Smooth muscle cell (in vitro differentiated cells): ENCODE measurements around the gene ALOX12. TPM values are rescaled to one million over a fixed set of nuclear protein-coding genes. Genes with fewer than 3 reads are reported as not detected.

Source experiments
- DNase-seq: peaks from one replicate; lab custom pipeline; 2025; ENCODE audit not compliant: unreplicated experiment; lab: John Stamatoyannopoulos, UW
- H2AFZ ChIP-seq: fragments of 200-600 bp; sonication (generic); 2 replicates; pipeline ENCODE4 v1.6.0; 2016; ENCODE audit warnings: antibody characterized with exemption, low read depth, mild to moderate bottlenecking
- H3F3A ChIP-seq: fragments of 200-600 bp; sonication (generic); 2 replicates; pipeline ENCODE4 v1.6.0; 2017; ENCODE audit warnings: antibody characterized with exemption, low read depth
- H3K27ac ChIP-seq: fragments of 200-600 bp; sonication (generic); 2 replicates; pipeline ENCODE4 v1.5.1; 2016; ENCODE audit warnings: low read depth, mild to moderate bottlenecking
- H3K27me3 ChIP-seq: fragments of 200-600 bp; sonication (generic); 2 replicates; pipeline ENCODE4 v1.6.1; 2016; ENCODE audit warnings: low read depth, mild to moderate bottlenecking
- H3K36me3 ChIP-seq: fragments of 200-600 bp; sonication (generic); 2 replicates; pipeline ENCODE4 v1.5.1; 2016; ENCODE audit warnings: low read depth
- H3K4me1 ChIP-seq: fragments of 200-600 bp; sonication (generic); 2 replicates; pipeline ENCODE4 v1.5.1; 2016; ENCODE audit warnings: low read depth
- H3K4me2 ChIP-seq: fragments of 200-600 bp; sonication (generic); 2 replicates; pipeline ENCODE4 v1.6.0; 2016; ENCODE audit warnings: mild to moderate bottlenecking
- H3K4me3 ChIP-seq: fragments of 200-600 bp; sonication (generic); 2 replicates; pipeline ENCODE4 v1.5.1; 2016; ENCODE audit warnings: mild to moderate bottlenecking
- H3K79me2 ChIP-seq: fragments of 200-600 bp; sonication (generic); 2 replicates; pipeline ENCODE4 v1.6.0; 2016; ENCODE audit warnings: low read depth, mild to moderate bottlenecking
- H3K9ac ChIP-seq: fragments of 200-600 bp; sonication (generic); 2 replicates; pipeline ENCODE4 v1.6.0; 2016; ENCODE audit warnings: low read depth
- H3K9me3 ChIP-seq: fragments of 200-600 bp; sonication (generic); replicated peaks from 2 replicates; pipeline ENCODE4 v1.5.1; 2016; ENCODE audit warnings: low read depth
- H4K20me1 ChIP-seq: fragments of 200-600 bp; sonication (generic); 2 replicates; pipeline ENCODE4 v1.6.0; 2016; ENCODE audit warnings: low read depth
- WGBS: methylation state at CpG from one replicate; pipeline ENCODE4 v1.1.7; 2016; ENCODE audit warnings: low lambda C conversion rate; 5-methylcytosine and 5-hydroxymethylcytosine counted together
- polyA plus RNA-seq: library from polyadenylated mRNA; unstranded; fragments of >200 nt; fragmentation: Nextera tagmentation; extraction: Ambion mirVana; gene quantifications from 2 replicates; pipeline ENCODE4 v1.2.1, GENCODE V29; 2016
- total RNA-seq: library from RNA; depleted of rRNA; stranded (reverse); fragments of >200 nt; gene quantifications from 2 replicates; pipeline ENCODE4 v1.2.3, GENCODE V29; 2014
- TF ChIP-seq, protein P1 (sequence below): fragments of 200-600 bp; sonication (generic); IDR thresholded peaks from 2 replicates; pipeline ENCODE4 v1.5.1; 2017; ENCODE audit warnings: borderline replicate concordance, mild to moderate bottlenecking, antibody characterized with exemption; ENCODE audit not compliant: insufficient read depth, poor library complexity, severe bottlenecking

The ALOX12 gene
- total and polyA plus RNA-seq, 2 experiments from 2014 or later = 0.35 TPM; not detected in 1

- H3K79me2 ChIP-seq = no peaks in the 10 kb centered on the region
- H3K4me3 ChIP-seq = peak overlapping the region; percentile 30
- H3K4me2 ChIP-seq = peak overlapping the region; percentile 86
- H3K9ac ChIP-seq = peak overlapping the region; percentile 8
- H4K20me1 ChIP-seq = no peaks in the 10 kb centered on the region
- H3K36me3 ChIP-seq = no peaks in the 10 kb centered on the region
- TF ChIP-seq, protein P1, sequence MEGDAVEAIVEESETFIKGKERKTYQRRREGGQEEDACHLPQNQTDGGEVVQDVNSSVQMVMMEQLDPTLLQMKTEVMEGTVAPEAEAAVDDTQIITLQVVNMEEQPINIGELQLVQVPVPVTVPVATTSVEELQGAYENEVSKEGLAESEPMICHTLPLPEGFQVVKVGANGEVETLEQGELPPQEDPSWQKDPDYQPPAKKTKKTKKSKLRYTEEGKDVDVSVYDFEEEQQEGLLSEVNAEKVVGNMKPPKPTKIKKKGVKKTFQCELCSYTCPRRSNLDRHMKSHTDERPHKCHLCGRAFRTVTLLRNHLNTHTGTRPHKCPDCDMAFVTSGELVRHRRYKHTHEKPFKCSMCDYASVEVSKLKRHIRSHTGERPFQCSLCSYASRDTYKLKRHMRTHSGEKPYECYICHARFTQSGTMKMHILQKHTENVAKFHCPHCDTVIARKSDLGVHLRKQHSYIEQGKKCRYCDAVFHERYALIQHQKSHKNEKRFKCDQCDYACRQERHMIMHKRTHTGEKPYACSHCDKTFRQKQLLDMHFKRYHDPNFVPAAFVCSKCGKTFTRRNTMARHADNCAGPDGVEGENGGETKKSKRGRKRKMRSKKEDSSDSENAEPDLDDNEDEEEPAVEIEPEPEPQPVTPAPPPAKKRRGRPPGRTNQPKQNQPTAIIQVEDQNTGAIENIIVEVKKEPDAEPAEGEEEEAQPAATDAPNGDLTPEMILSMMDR = peak; percentile 90
- peaks cover 7% of the 10 kb centered on the region for H3K4me1 ChIP-seq
- peaks cover 15% of the 10 kb centered on the region for H3K27me3 ChIP-seq
- peak; percentile 48 for DNase-seq
- H2AFZ ChIP-seq = peak overlapping the region; percentile 80
- H3K27ac ChIP-seq = no peak overlapping the region
- WGBS = 12% methylated on average over 48 of the region's 53 CpGs
- H3F3A ChIP-seq = peaks cover 4% of the 10 kb centered on the region
- H3K9me3 ChIP-seq = no peaks in the 10 kb centered on the region
Observed at GRCh38 chr17:7021993-7022778, 26.3 kb downstream of the ALOX12 start.

DNA sequence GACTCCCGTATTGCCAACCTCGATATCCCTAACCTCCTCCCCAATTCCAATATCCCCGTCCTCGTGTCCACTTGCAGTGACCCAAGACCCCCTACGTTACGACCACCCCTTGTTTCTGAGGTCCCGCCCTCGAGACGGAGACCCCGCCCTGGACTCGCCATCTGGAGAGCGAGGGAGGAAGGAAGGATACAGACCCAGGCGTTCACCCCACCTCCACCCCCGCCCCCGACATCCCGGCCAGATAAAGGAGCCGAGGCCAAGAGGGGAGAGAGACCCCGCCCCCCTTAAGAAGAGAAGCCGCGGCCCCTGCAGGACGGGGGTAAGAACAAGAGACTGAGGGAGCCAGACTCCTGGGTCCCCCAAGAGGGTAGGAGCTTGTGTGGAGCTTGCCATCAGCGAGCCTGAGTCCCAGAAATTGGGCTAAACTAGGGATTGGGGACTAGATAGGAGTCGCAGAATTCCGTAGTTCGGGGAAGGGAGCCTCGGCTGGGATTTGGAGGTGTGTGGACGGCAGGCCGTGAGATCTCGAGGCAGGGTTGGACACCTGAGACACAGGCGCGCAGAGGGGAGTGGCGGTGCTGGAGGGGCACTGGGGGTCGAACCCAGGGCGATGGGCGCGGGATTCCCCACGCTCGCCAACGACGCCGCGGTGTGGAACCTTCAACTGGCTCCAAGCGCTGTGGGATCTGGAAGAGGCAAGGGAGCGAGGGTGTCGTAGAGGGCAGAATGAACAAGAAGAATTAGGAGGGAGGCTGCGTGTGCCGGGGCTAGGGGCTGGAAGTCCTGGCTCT, 27.1 kb downstream of the ALOX12 start, which contains the start of gene BCL6B:
TSS of gene BCL6B (plus strand) at position 270 of the 791 bp plus-strand sequence. CDS start 622 bp downstream, outside the sequence.
- no peak for DNase-seq
- Histone ChIP-seq H3K4me2 (peak within 1 kb of the TSS; percentile 86), H3K9me3 (no peaks in the 10 kb centered on the region), H3K27ac (no peak within 1 kb of the TSS), H3F3A (peaks cover 4% of the 10 kb centered on the region), H3K36me3 (no peaks in the 10 kb centered on the region), H3K4me1 (peaks cover 7% of the 10 kb centered on the region), H3K27me3 (peaks cover 15% of the 10 kb centered on the region), H4K20me1 (no peaks in the 10 kb centered on the region), H3K79me2 (no peaks in the 10 kb centered on the region), H2AFZ (peak within 1 kb of the TSS; percentile 80), H3K9ac (no peak within 1 kb of the TSS), H3K4me3 (peak within 1 kb of the TSS; percentile 31)
- 18% methylated on average over 47 of the region's 47 CpGs for WGBS
- TF ChIP-seq, protein P1 = no peak

DNA sequence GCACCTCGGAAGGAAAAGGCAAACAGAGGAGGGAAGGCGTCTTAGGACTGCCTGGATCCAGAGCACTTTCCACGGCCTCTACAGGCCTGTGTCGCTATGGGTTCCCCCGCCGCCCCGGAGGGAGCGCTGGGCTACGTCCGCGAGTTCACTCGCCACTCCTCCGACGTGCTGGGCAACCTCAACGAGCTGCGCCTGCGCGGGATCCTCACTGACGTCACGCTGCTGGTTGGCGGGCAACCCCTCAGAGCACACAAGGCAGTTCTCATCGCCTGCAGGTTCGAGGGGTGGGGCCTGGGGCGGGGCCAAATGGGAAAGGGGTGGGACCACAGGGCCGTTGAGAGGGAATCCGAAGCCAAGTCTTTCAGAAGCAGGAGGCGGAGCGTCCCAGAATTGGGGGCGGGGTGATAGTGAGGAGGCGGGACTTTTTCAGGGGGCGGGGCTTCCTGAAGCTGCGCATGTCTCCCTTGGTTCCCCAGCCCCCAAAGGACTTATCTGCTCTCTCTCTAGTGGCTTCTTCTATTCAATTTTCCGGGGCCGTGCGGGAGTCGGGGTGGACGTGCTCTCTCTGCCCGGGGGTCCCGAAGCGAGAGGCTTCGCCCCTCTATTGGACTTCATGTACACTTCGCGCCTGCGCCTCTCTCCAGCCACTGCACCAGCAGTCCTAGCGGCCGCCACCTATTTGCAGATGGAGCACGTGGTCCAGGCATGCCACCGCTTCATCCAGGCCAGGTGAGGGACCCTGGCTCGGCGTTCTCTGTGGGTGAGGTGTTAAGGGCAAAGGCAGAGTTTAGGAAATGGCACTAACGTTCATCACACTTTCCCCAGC, 27.9 kb downstream of the ALOX12 start:
- H2AFZ ChIP-seq = peak overlapping the region; percentile 36
- no peaks in the 10 kb centered on the region for H4K20me1 ChIP-seq
- H3K36me3 ChIP-seq = no peaks in the 10 kb centered on the region
- H3F3A ChIP-seq = peaks cover 4% of the 10 kb centered on the region
- peak overlapping the region; percentile 31 for H3K4me3 ChIP-seq
- H3K27me3 ChIP-seq = peaks cover 15% of the 10 kb centered on the region
- no peaks in the 10 kb centered on the region for H3K9me3 ChIP-seq
- peaks cover 7% of the 10 kb centered on the region for H3K4me1 ChIP-seq
- DNase-seq = peak; percentile 63
- TF ChIP-seq, protein P1 = no peak
- WGBS = 43% methylated on average over 42 of the region's 51 CpGs
- H3K4me2 ChIP-seq = peak overlapping the region; percentile 86
- no peak overlapping the region for H3K27ac ChIP-seq
- no peaks in the 10 kb centered on the region for H3K79me2 ChIP-seq
- H3K9ac ChIP-seq = no peak overlapping the region
